ENCODE measurements around the gene SYK. TPM values are rescaled to one million over a fixed set of nuclear protein-coding genes. Genes with fewer than 3 reads are reported as not detected.
"Not testable (repeated sequence)": the region's sequence is repeated elsewhere in the genome, so short reads cannot be mapped to it uniquely, and the experiment has no call there.

Gene SYK
- total and polyA plus RNA-seq, 7 experiments from 2014 or later: 0.26 to 71.6 (median 2.1) TPM

- POLR2A ChIA-PET; H3K4me1 Mint-ChIP-seq; H3K9me3 ChIP-seq (ENCODE audit: control insufficient read depth in 2 of 3, low read length in 3 of 3); H3K27me3 ChIP-seq (ENCODE audit: control insufficient read depth in 2 of 2, insufficient read depth in 2 of 2, low read length in 2 of 2); H3K36me3 Mint-ChIP-seq; intact Hi-C loops (cut with micrococcal nuclease); H3K4me3 Mint-ChIP-seq; DNase-seq; CTCF ChIA-PET; ATAC-seq; H3K27ac Mint-ChIP-seq; H3K27ac ChIP-seq (ENCODE audit: low read depth, low read length); H3K4me3 ChIP-seq (ENCODE audit: low read length); H3K4me1 ChIP-seq (ENCODE audit: control insufficient read depth in 2 of 2, insufficient read depth in 2 of 2, low read length in 2 of 2); H3K36me3 ChIP-seq (ENCODE audit: control insufficient read depth in 2 of 3, insufficient read depth in 3 of 3, low read length in 3 of 3): not testable (repeated sequence)
- peaks cover 0 to 23% (median 9%) of the 10 kb centered on the region in 11 donors for H3K9me3 Mint-ChIP-seq
- H3K27me3 Mint-ChIP-seq: peaks cover 0 to 13% (median 5%) of the 10 kb centered on the region in 5 donors
Measured at GRCh38 chr9:90886868-90887267, 85.2 kb downstream of the SYK start.

- ChIA-PET CTCF (no interaction called here), POLR2A (no interaction called here)
- Histone ChIP-seq H3K36me3 (ENCODE audit: control insufficient read depth in 2 of 3, insufficient read depth in 3 of 3, low read length in 3 of 3) (no peaks in the 10 kb centered on the region), H3K27me3 (ENCODE audit: control insufficient read depth in 2 of 2, insufficient read depth in 2 of 2, low read length in 2 of 2) (no peaks in the 10 kb centered on the region), H3K4me3 (ENCODE audit: low read length) (no peak overlapping the region), H3K27ac (ENCODE audit: low read depth, low read length) (no peak overlapping the region), H3K9me3 (ENCODE audit: control insufficient read depth in 2 of 3, low read length in 3 of 3) (peaks cover 0 to 7% (median 0%) of the 10 kb centered on the region in 3 experiments), H3K4me1 (ENCODE audit: control insufficient read depth in 2 of 2, insufficient read depth in 2 of 2, low read length in 2 of 2) (no peaks in the 10 kb centered on the region)
- Mint-ChIP-seq H3K4me1 (no peaks in the 10 kb centered on the region), H3K27me3 (peaks cover 0 to 13% (median 6%) of the 10 kb centered on the region in 5 donors), H3K9me3 (peaks cover 0 to 23% (median 9%) of the 10 kb centered on the region in 11 donors), H3K36me3 (peaks cover 0 to 8% (median 0%) of the 10 kb centered on the region in 5 donors), H3K4me3 (no peak overlapping the region), H3K27ac (no peak overlapping the region)
- intact Hi-C loops (cut with micrococcal nuclease): no loop called here
- ATAC-seq: no peak
- DNase-seq: no peak
Measured at GRCh38 chr9:90888941-90889340, 87.3 kb downstream of the SYK start.

- Histone ChIP-seq H3K27me3 (ENCODE audit: control insufficient read depth in 2 of 2, insufficient read depth in 2 of 2, low read length in 2 of 2) (no peaks in the 10 kb centered on the region), H3K36me3 (ENCODE audit: control insufficient read depth in 2 of 3, insufficient read depth in 3 of 3, low read length in 3 of 3) (no peaks in the 10 kb centered on the region), H3K27ac (ENCODE audit: low read depth, low read length) (no peak overlapping the region), H3K4me3 (ENCODE audit: low read length) (no peak overlapping the region), H3K4me1 (ENCODE audit: control insufficient read depth in 2 of 2, insufficient read depth in 2 of 2, low read length in 2 of 2) (no peaks in the 10 kb centered on the region), H3K9me3 (ENCODE audit: control insufficient read depth in 2 of 3, low read length in 3 of 3) (peaks cover 0 to 3% (median 0%) of the 10 kb centered on the region in 3 experiments)
- Mint-ChIP-seq H3K4me3 (no peak overlapping the region), H3K27ac (no peak overlapping the region), H3K27me3 (peaks cover 0 to 13% (median 6%) of the 10 kb centered on the region in 5 donors), H3K9me3 (peaks cover 0 to 18% (median 6%) of the 10 kb centered on the region in 11 donors), H3K36me3 (peaks cover 0 to 8% (median 0%) of the 10 kb centered on the region in 5 donors), H3K4me1 (no peaks in the 10 kb centered on the region)
- no peak for ATAC-seq
- no peak for DNase-seq
- ChIA-PET POLR2A (no interaction called here), CTCF (no interaction called here)
- intact Hi-C loops (cut with micrococcal nuclease): no loop called here
Measured at GRCh38 chr9:90890146-90890810, 88.7 kb downstream of the SYK start.

GRCh38 chr9:90891308-90892040 lies 89.9 kb downstream of the SYK start:
- DNase-seq (no peak), ATAC-seq (no peak)
- no peak overlapping the region for H3K4me3 Mint-ChIP-seq
- no peaks in the 10 kb centered on the region for H3K36me3 Mint-ChIP-seq
- ChIA-PET CTCF (no interaction called here), POLR2A (interaction anchor here (0.7 kb wide), 1 partner anchor 1058 kb away, joined by 3 read pairs; no protein-coding TSS in a partner anchor)
- H3K36me3 ChIP-seq (ENCODE audit: control insufficient read depth in 2 of 3, insufficient read depth in 3 of 3, low read length in 3 of 3): no peaks in the 10 kb centered on the region
- peaks cover 0 to 6% (median 0%) of the 10 kb centered on the region in 11 donors for H3K9me3 Mint-ChIP-seq
- intact Hi-C loops (cut with micrococcal nuclease): no loop called here
- H3K4me1 Mint-ChIP-seq: no peaks in the 10 kb centered on the region
- no peak overlapping the region for H3K4me3 ChIP-seq (ENCODE audit: low read length)
- H3K27me3 ChIP-seq (ENCODE audit: control insufficient read depth in 2 of 2, insufficient read depth in 2 of 2, low read length in 2 of 2): no peaks in the 10 kb centered on the region
- no peak overlapping the region for H3K27ac Mint-ChIP-seq
- H3K9me3 ChIP-seq (ENCODE audit: control insufficient read depth in 2 of 3, low read length in 3 of 3): no peaks in the 10 kb centered on the region
- no peak overlapping the region for H3K27ac ChIP-seq (ENCODE audit: low read depth, low read length)
- H3K27me3 Mint-ChIP-seq: peaks cover 0 to 13% (median 6%) of the 10 kb centered on the region in 5 donors
- H3K4me1 ChIP-seq (ENCODE audit: control insufficient read depth in 2 of 2, insufficient read depth in 2 of 2, low read length in 2 of 2): no peaks in the 10 kb centered on the region

- no peak for DNase-seq
Measured at GRCh38 chr9:90892918-90893317, 91.3 kb downstream of the SYK start.

GRCh38 chr9:90893706-90894105 lies 92.1 kb downstream of the SYK start:
- no peaks in the 10 kb centered on the region for H3K9me3 Mint-ChIP-seq
- Histone ChIP-seq H3K4me3 (ENCODE audit: low read length) (no peak overlapping the region), H3K27ac (ENCODE audit: low read depth, low read length) (no peak overlapping the region), H3K4me1 (ENCODE audit: control insufficient read depth in 2 of 2, insufficient read depth in 2 of 2, low read length in 2 of 2) (no peaks in the 10 kb centered on the region), H3K36me3 (ENCODE audit: control insufficient read depth in 2 of 3, insufficient read depth in 3 of 3, low read length in 3 of 3) (no peaks in the 10 kb centered on the region), H3K9me3 (ENCODE audit: control insufficient read depth in 2 of 3, low read length in 3 of 3) (no peaks in the 10 kb centered on the region), H3K27me3 (ENCODE audit: control insufficient read depth in 2 of 2, insufficient read depth in 2 of 2, low read length in 2 of 2) (no peaks in the 10 kb centered on the region)
- no peak overlapping the region for H3K4me3 Mint-ChIP-seq
- POLR2A ChIA-PET: no interaction called here
- H3K4me1 Mint-ChIP-seq: no peaks in the 10 kb centered on the region
- intact Hi-C loops (cut with micrococcal nuclease): no loop called here
- no peaks in the 10 kb centered on the region for H3K36me3 Mint-ChIP-seq
- DNase-seq: no peak
- CTCF ChIA-PET: no interaction called here
- no peak overlapping the region for H3K27ac Mint-ChIP-seq
- no peak for ATAC-seq
- H3K27me3 Mint-ChIP-seq: peaks cover 0 to 8% (median 6%) of the 10 kb centered on the region in 5 donors

More at GRCh38 chr9:90892918-90893317, 91.3 kb downstream of the SYK start:
- Histone ChIP-seq H3K4me3 (ENCODE audit: low read length) (no peak overlapping the region), H3K27ac (ENCODE audit: low read depth, low read length) (no peak overlapping the region), H3K27me3 (ENCODE audit: control insufficient read depth in 2 of 2, insufficient read depth in 2 of 2, low read length in 2 of 2) (no peaks in the 10 kb centered on the region), H3K36me3 (ENCODE audit: control insufficient read depth in 2 of 3, insufficient read depth in 3 of 3, low read length in 3 of 3) (no peaks in the 10 kb centered on the region), H3K4me1 (ENCODE audit: control insufficient read depth in 2 of 2, insufficient read depth in 2 of 2, low read length in 2 of 2) (no peaks in the 10 kb centered on the region), H3K9me3 (ENCODE audit: control insufficient read depth in 2 of 3, low read length in 3 of 3) (no peaks in the 10 kb centered on the region)
- Mint-ChIP-seq H3K9me3 (no peaks in the 10 kb centered on the region), H3K27me3 (peaks cover 0 to 13% (median 6%) of the 10 kb centered on the region in 5 donors), H3K27ac (no peak overlapping the region), H3K4me3 (no peak overlapping the region), H3K4me1 (no peaks in the 10 kb centered on the region), H3K36me3 (no peaks in the 10 kb centered on the region)
- intact Hi-C loops (cut with micrococcal nuclease): no loop called here
- ChIA-PET POLR2A (no interaction called here), CTCF (no interaction called here)
- no peak for ATAC-seq

Data from naive thymus-derived CD4-positive, alpha-beta T cell (primary cell).